OCI-LY7 (cell line): ENCODE results near the gene YKT6. TPM values are rescaled to one million over a fixed set of nuclear protein-coding genes. Genes with fewer than 3 reads are reported as not detected.

Source experiments
- BruUV-seq: library from RNA; stranded (reverse); fragments of 400-500 nt; replicated peaks from 2 replicates; lab custom pipeline; 2021; lab: Mats Ljungman, UMichigan
- CTCF ChIA-PET: fragments of 300-600 bp; sonication (Branson Sonifier 250); formaldehyde crosslinking; loops from one replicate; lab custom pipeline; 2022; ENCODE audit warnings: antibody characterized with exemption; ENCODE audit not compliant: unreplicated experiment; lab: Charles Lee
- POLR2A ChIA-PET: fragments of 300-600 bp; sonication (Branson Sonifier 250); formaldehyde crosslinking; loops from one replicate; lab custom pipeline; 2022; ENCODE audit warnings: antibody characterized with exemption; lab: Charles Lee
- DNase-seq: peaks from one replicate; pipeline ENCODE4 v3.0.0-alpha.2; 2015; ENCODE audit warnings: low spot score
- H2AFZ ChIP-seq: fragments of 200-600 bp; sonication (generic), shearing (Covaris generic); 2 replicates; pipeline ENCODE4 v1.6.1; 2014; ENCODE audit warnings: mild to moderate bottlenecking, antibody characterized with exemption, low read length, moderate library complexity
- H3K27ac ChIP-seq: fragments of 200-600 bp; sonication (generic); 2 replicates; pipeline ENCODE4 v1.5.1; 2014; ENCODE audit warnings: mixed run types, low read depth, mild to moderate bottlenecking, moderate library complexity, low read length, inconsistent platforms; ENCODE audit not compliant: poor library complexity, severe bottlenecking
- H3K36me3 ChIP-seq: fragments of 200-600 bp; sonication (generic); 2 replicates; pipeline ENCODE4 v1.6.1; 2014; ENCODE audit warnings: mild to moderate bottlenecking, antibody characterized with exemption, low read length, moderate library complexity, mixed read lengths; ENCODE audit not compliant: insufficient read depth
- H3K4me1 ChIP-seq: fragments of 200-600 bp; sonication (generic); 2 replicates; pipeline ENCODE4 v1.5.1; 2014; ENCODE audit warnings: mild to moderate bottlenecking, low read length; ENCODE audit not compliant: insufficient read depth, poor library complexity, severe bottlenecking
- H3K4me2 ChIP-seq: fragments of 200-600 bp; sonication (generic); 2 replicates; pipeline ENCODE4 v1.6.1; 2014; ENCODE audit warnings: mild to moderate bottlenecking, low read length
- H3K4me3 ChIP-seq: fragments of 200-600 bp; sonication (generic); 2 replicates; pipeline ENCODE4 v1.5.1; 2014; ENCODE audit warnings: mild to moderate bottlenecking, low read depth, low read length; ENCODE audit not compliant: poor library complexity, severe bottlenecking
- H3K79me2 ChIP-seq: fragments of 200-600 bp; sonication (generic); 2 replicates; pipeline ENCODE4 v1.6.1; 2016; ENCODE audit warnings: low read depth, mild to moderate bottlenecking, low read length, moderate library complexity, mixed read lengths; ENCODE audit not compliant: insufficient read depth
- H3K9me2 ChIP-seq: fragments of 200-600 bp; sonication (generic); 2 replicates; pipeline ENCODE4 v1.6.1; 2016; ENCODE audit warnings: mild to moderate bottlenecking, low read length, mixed read lengths; ENCODE audit not compliant: insufficient read depth
- H3K9me3 ChIP-seq: fragments of 200-600 bp; sonication (generic); 2 replicates; pipeline ENCODE4 v1.6.1; 2014; ENCODE audit warnings: mild to moderate bottlenecking, mixed run types, low read length, mixed read lengths
- H4K20me1 ChIP-seq: fragments of 200-600 bp; sonication (generic); 2 replicates; pipeline ENCODE4 v1.6.1; 2014; ENCODE audit warnings: mild to moderate bottlenecking, antibody characterized with exemption, low read length, moderate library complexity, mixed read lengths; ENCODE audit not compliant: insufficient read depth
- CTCF ChIP-seq: fragments of 200-600 bp; sonication (generic); conservative IDR thresholded peaks from 2 replicates; pipeline ENCODE4 v1.5.1; 2014; ENCODE audit warnings: mild to moderate bottlenecking, antibody characterized with exemption, low read length, moderate library complexity, mixed read lengths
- EZH2phosphoT487 ChIP-seq: fragments of 200-600 bp; sonication (generic); IDR thresholded peaks from 2 replicates; pipeline ENCODE4 v1.6.1; 2018; ENCODE audit warnings: low read depth, borderline replicate concordance, mild to moderate bottlenecking, mixed run types, antibody characterized with exemption, low read length, moderate library complexity, mixed read lengths
- intact Hi-C: fragments of 100-400 bp; cut with micrococcal nuclease; formaldehyde crosslinking; loops from one replicate; pipeline ENCODE4 v1.10.0; 2022; ENCODE audit not compliant: unreplicated experiment
- total RNA-seq, 2 experiments: library from RNA; depleted of rRNA in 1 of 2; stranded (reverse); fragments of >200 nt in 1 of 2; shearing (Covaris generic) in 1 of 2; gene quantifications; 2 replicates each; pipeline ENCODE4 v1.2.3, GENCODE V29; 2014 to 2022

Gene YKT6
- total RNA-seq, 2 experiments from 2014 or later, result 50.6 to 74.2 TPM

GRCh38 chr7:44258865-44259546 lies 58.2 kb downstream of the YKT6 start:
- Histone ChIP-seq H3K4me3 (no peak overlapping the region), H2AFZ (no peak overlapping the region), H3K9me3 (no peaks in the 10 kb centered on the region), H3K79me2 (no peaks in the 10 kb centered on the region), H4K20me1 (no peaks in the 10 kb centered on the region), H3K36me3 (no peaks in the 10 kb centered on the region), H3K4me2 (no peak overlapping the region), H3K4me1 (peaks cover 14% of the 10 kb centered on the region), H3K27ac (no peak overlapping the region), H3K9me2 (no peaks in the 10 kb centered on the region)
- CTCF ChIA-PET, result interaction anchor here (0.5 kb wide), 1 partner anchor 308 kb away, joined by 3 read pairs; no protein-coding TSS in a partner anchor
- intact Hi-C loops, result no loop called here
- BruUV-seq, result no TSS peak
- POLR2A ChIA-PET, result interaction anchor here (0.6 kb wide), 1 partner anchor 120 kb away, joined by 4 read pairs; no protein-coding TSS in a partner anchor
- no peak for DNase-seq
- no peak for TF ChIP-seq CTCF
- TF ChIP-seq EZH2phosphoT487, result no peak

- H3K36me3 ChIP-seq, result no peaks in the 10 kb centered on the region
- no peaks in the 10 kb centered on the region for H3K9me3 ChIP-seq
- ChIA-PET CTCF (no interaction called here), POLR2A (no interaction called here)
- H3K4me1 ChIP-seq, result peaks cover 14% of the 10 kb centered on the region
- no peak overlapping the region for H3K27ac ChIP-seq
- H3K4me2 ChIP-seq, result no peak overlapping the region
- TF ChIP-seq EZH2phosphoT487 (no peak), CTCF (no peak)
- DNase-seq, result no peak
- H4K20me1 ChIP-seq, result no peaks in the 10 kb centered on the region
- no peaks in the 10 kb centered on the region for H3K9me2 ChIP-seq
- no TSS peak for BruUV-seq
- H3K79me2 ChIP-seq, result no peaks in the 10 kb centered on the region
- H3K4me3 ChIP-seq, result no peak overlapping the region
- intact Hi-C loops, result no loop called here
- H2AFZ ChIP-seq, result no peak overlapping the region
Observed at GRCh38 chr7:44259547-44260457, 59.0 kb downstream of the YKT6 start.
